Neuronal stem cell (in vitro differentiated cells): Measurements from ENCODE around the gene GIPC3.
"Not testable (repeated sequence)": the region's sequence is repeated elsewhere in the genome, so short reads cannot be mapped to it uniquely, and the experiment has no call there.

Experiments used
- DNase-seq: peaks from one replicate; pipeline ENCODE4 v3.0.0-alpha.2; 2013; ENCODE audit warnings: low spot score
- H2AFZ ChIP-seq: one replicate; pipeline ENCODE4 v1.6.1; 2013; ENCODE audit warnings: mild to moderate bottlenecking, low read length, inconsistent platforms
- H2AK5ac ChIP-seq: 2 replicates; pipeline ENCODE4 v1.6.1; 2013; ENCODE audit warnings: low read depth, mild to moderate bottlenecking, inconsistent platforms, low read length, moderate library complexity, mixed read lengths
- H2BK120ac ChIP-seq: 2 replicates; pipeline ENCODE4 v1.6.1; 2013; ENCODE audit warnings: low read depth, mild to moderate bottlenecking, inconsistent platforms, low read length, moderate library complexity, mixed read lengths
- H2BK12ac ChIP-seq: one replicate; pipeline ENCODE4 v1.6.1; 2013; ENCODE audit warnings: low read length, inconsistent platforms
- H2BK15ac ChIP-seq: 2 replicates; pipeline ENCODE4 v1.6.1; 2013; ENCODE audit warnings: mild to moderate bottlenecking, low read length, inconsistent platforms, mixed read lengths
- H2BK5ac ChIP-seq: one replicate; pipeline ENCODE4 v1.6.1; 2013; ENCODE audit warnings: inconsistent platforms, mild to moderate bottlenecking, low read length, moderate library complexity
- H3K14ac ChIP-seq: one replicate; pipeline ENCODE4 v1.6.1; 2013; ENCODE audit warnings: low read length, inconsistent platforms
- H3K18ac ChIP-seq: 2 replicates; pipeline ENCODE4 v1.6.1; 2013; ENCODE audit warnings: low read length, inconsistent platforms
- H3K23ac ChIP-seq: 2 replicates; pipeline ENCODE4 v1.6.1; 2013; ENCODE audit warnings: low read depth, mild to moderate bottlenecking, mixed read lengths, low read length, inconsistent platforms; ENCODE audit not compliant: poor library complexity
- H3K27ac ChIP-seq: replicated peaks from 3 replicates; pipeline ENCODE4 v1.5.1; 2013; ENCODE audit warnings: low read length, inconsistent platforms
- H3K27me3 ChIP-seq, 3 experiments: 2 replicates each; pipeline ENCODE4 v1.6.1; 2013; ENCODE audit warnings: low read length in 3 of 3, mild to moderate bottlenecking in 2 of 3, inconsistent platforms in 1 of 3, low read depth in 1 of 3, mixed read lengths in 1 of 3, moderate library complexity in 1 of 3; ENCODE audit not compliant: control insufficient read depth in 3 of 3, insufficient read depth in 3 of 3
- H3K36me3 ChIP-seq, 2 donors: replicated peaks in 1 of 2; 2 replicates each; pipeline ENCODE4 v1.6.1; 2013; ENCODE audit warnings: low read length in 2 of 2; ENCODE audit not compliant: control insufficient read depth in 2 of 2, insufficient read depth in 2 of 2
- H3K4ac ChIP-seq: 2 replicates; pipeline ENCODE4 v1.6.1; 2013; ENCODE audit warnings: inconsistent platforms, mild to moderate bottlenecking, low read length, moderate library complexity
- H3K4me1 ChIP-seq, 2 donors: 1 replicate in 1 of 2; 2 replicates in 1 of 2; pipeline ENCODE4 v1.6.1; 2013; ENCODE audit warnings: low read length in 2 of 2, low read depth in 1 of 2; ENCODE audit not compliant: control insufficient read depth in 2 of 2, insufficient read depth in 1 of 2
- H3K4me2 ChIP-seq: one replicate; pipeline ENCODE4 v1.6.1; 2013; ENCODE audit warnings: mild to moderate bottlenecking, low read length, inconsistent platforms; ENCODE audit not compliant: insufficient read depth, poor library complexity, severe bottlenecking
- H3K4me3 ChIP-seq, 2 donors: 2 replicates each; pipeline ENCODE4 v1.5.1; 2013; ENCODE audit warnings: low read length in 2 of 2, mild to moderate bottlenecking in 2 of 2, inconsistent platforms in 1 of 2, moderate library complexity in 1 of 2
- H3K79me1 ChIP-seq: one replicate; pipeline ENCODE4 v1.6.1; 2013; ENCODE audit warnings: low read depth, mild to moderate bottlenecking, inconsistent platforms, low read length, moderate library complexity
- H3K9ac ChIP-seq: one replicate; pipeline ENCODE4 v1.6.1; 2013; ENCODE audit warnings: mild to moderate bottlenecking, low read depth, low read length, inconsistent platforms; ENCODE audit not compliant: poor library complexity
- H3K9me3 ChIP-seq, 2 donors: replicated peaks in 1 of 2; 2 replicates each; pipeline versions ENCODE3 to v1.6.1; 2013; ENCODE audit warnings: low read length in 2 of 2, mild to moderate bottlenecking in 2 of 2, inconsistent platforms in 1 of 2, low read depth in 1 of 2, mixed read lengths in 1 of 2, moderate library complexity in 1 of 2; ENCODE audit not compliant: control insufficient read depth in 2 of 2, insufficient read depth in 1 of 2
- H4K8ac ChIP-seq: one replicate; pipeline ENCODE4 v1.6.1; 2013; ENCODE audit warnings: low read depth, mild to moderate bottlenecking, inconsistent platforms, low read length, moderate library complexity
- H4K91ac ChIP-seq: one replicate; pipeline ENCODE4 v1.6.1; 2013; ENCODE audit warnings: low read length, low read depth, mild to moderate bottlenecking, inconsistent platforms; ENCODE audit not compliant: poor library complexity
- WGBS, 2 donors: extraction: QIAGEN DNeasy Blood & Tissue Kit; methylation state at CpG; one replicate each; pipeline ENCODE4 v1.1.7; 2013; ENCODE audit warnings: missing lambda C conversion rate in 2 of 2, mixed read lengths in 1 of 2; ENCODE audit not compliant: insufficient read length in 2 of 2, insufficient replicate concordance in 1 of 2; ENCODE audit errors: extremely low coverage in 2 of 2; 5-methylcytosine and 5-hydroxymethylcytosine counted together

GIPC3 gene

GRCh38 chr19:3626473-3627350, 41.4 kb downstream of the GIPC3 start, which contains the start of gene CACTIN:
Gene CACTIN, minus strand, starts transcription at chr19:3626790. Its CDS starts 28 bp downstream, at chr19:3626762.
- peaks cover 2 to 6% of the 10 kb centered on the region in 2 donors for H3K4me1 ChIP-seq
- peak within 1 kb of the TSS; percentile 80 for H2AK5ac ChIP-seq
- peak within 1 kb of the TSS; percentile 50 for H4K91ac ChIP-seq
- peak within 1 kb of the TSS; percentile 19 for H2BK12ac ChIP-seq
- no peaks in the 10 kb centered on the region for H3K27me3 ChIP-seq
- no peak within 1 kb of the TSS for H2BK15ac ChIP-seq
- DNase-seq, result peak; percentile 97
- peak within 1 kb of the TSS; percentile 97 for H3K23ac ChIP-seq
- peak within 1 kb of the TSS; percentile 80 for H3K27ac ChIP-seq
- H3K9ac ChIP-seq, result peak within 1 kb of the TSS; percentile 97
- peak within 1 kb of the TSS; percentile 90 for H2AFZ ChIP-seq
- H3K4ac ChIP-seq, result no peak within 1 kb of the TSS
- no peak within 1 kb of the TSS for H4K8ac ChIP-seq
- H3K4me3 ChIP-seq, result peak within 1 kb of the TSS; percentile 86 to 95
- peak within 1 kb of the TSS; percentile 84 for H3K4me2 ChIP-seq
- peaks cover 3 to 31% of the 10 kb centered on the region in 2 donors for H3K36me3 ChIP-seq
- peak within 1 kb of the TSS; percentile 84 for H2BK120ac ChIP-seq
- H3K14ac ChIP-seq, result peak within 1 kb of the TSS; percentile 79
- peaks cover 11% of the 10 kb centered on the region for H3K79me1 ChIP-seq
- no CpG with 5 or more reads among the region's 80 CpGs for WGBS, 2 donors
- peaks cover 0 to 2% of the 10 kb centered on the region in 2 donors for H3K9me3 ChIP-seq
- peak within 1 kb of the TSS; percentile 89 for H2BK5ac ChIP-seq
- H3K18ac ChIP-seq, result peak within 1 kb of the TSS; percentile 99

GRCh38 chr19:3627351-3627723, 42.1 kb downstream of the GIPC3 start:
- Histone ChIP-seq H3K27me3 (no peaks in the 10 kb centered on the region), H3K9me3 (peaks cover 0 to 2% of the 10 kb centered on the region in 2 donors), H2BK15ac (no peak overlapping the region), H3K4me1 (peaks cover 2 to 6% of the 10 kb centered on the region in 2 donors), H3K4me3 (peak overlapping the region; percentile 18 to 65), H3K36me3 (peaks cover 6 to 32% of the 10 kb centered on the region in 2 donors), H3K4me2 (peak overlapping the region; percentile 51), H3K9ac (no peak overlapping the region), H2AK5ac (peak overlapping the region; percentile 80), H3K79me1 (peaks cover 10% of the 10 kb centered on the region), H3K27ac (peak overlapping the region; percentile 27), H2BK5ac (no peak overlapping the region), H4K8ac (no peak overlapping the region), H4K91ac (no peak overlapping the region), H2BK12ac (peak overlapping the region; percentile 19), H3K18ac (peak overlapping the region; percentile 82), H3K23ac (no peak overlapping the region), H3K14ac (peak overlapping the region; percentile 79), H2BK120ac (no peak overlapping the region), H2AFZ (peak overlapping the region; percentile 90), H3K4ac (no peak overlapping the region)
- DNase-seq, result no peak
- no CpG with 5 or more reads among the region's 7 CpGs for WGBS, 2 donors

GRCh38 chr19:3628766-3629165, 43.5 kb downstream of the GIPC3 start:
- not testable (repeated sequence) for H4K8ac ChIP-seq, H3K23ac ChIP-seq, H2BK120ac ChIP-seq, H3K18ac ChIP-seq, H2BK5ac ChIP-seq, DNase-seq, H2BK12ac ChIP-seq, H3K27me3 ChIP-seq, H2BK15ac ChIP-seq, H2AFZ ChIP-seq, H3K14ac ChIP-seq, H3K4me1 ChIP-seq, H3K4me2 ChIP-seq, H3K9ac ChIP-seq, H4K91ac ChIP-seq, H3K4ac ChIP-seq, H3K4me3 ChIP-seq, H3K9me3 ChIP-seq, H3K27ac ChIP-seq, H2AK5ac ChIP-seq
- Histone ChIP-seq H3K36me3 (peaks cover 8 to 25% of the 10 kb centered on the region in 2 donors), H3K79me1 (peaks cover 12% of the 10 kb centered on the region)
- WGBS, 2 donors, result no CpG with 5 or more reads among the region's 9 CpGs
